ENCODE results near the gene BATF3.

- TF ChIP-seq CTCF (conservative IDR thresholded peaks at IDR 0.05; ENCODE audit: low read length) (no peak), EZH2phosphoT487 (IDR thresholded peaks at IDR 0.05; ENCODE audit: borderline replicate concordance) (no peak)
These were observed 31.2 kb downstream of the BATF3 start for GRCh38 chr1:212668477-212668876.
